Subcutaneous abdominal adipose tissue (tissue), 5 donors: ENCODE measurements around the gene DHRS2.
"Not testable (repeated sequence)": the region's sequence is repeated elsewhere in the genome, so short reads cannot be mapped to it uniquely, and the experiment has no call there.

Experiments
- H3K27ac ChIP-seq: one replicate; pipeline ENCODE4 v1.7.0; 2013; ENCODE audit warnings: low read depth, mild to moderate bottlenecking, inconsistent platforms, low read length, moderate library complexity
- H3K27me3 ChIP-seq, 5 donors: one replicate each; pipeline ENCODE4 v1.7.0; 2013; ENCODE audit warnings: low read length in 5 of 5, inconsistent platforms in 1 of 5; ENCODE audit not compliant: control insufficient read depth in 5 of 5, insufficient read depth in 4 of 5
- H3K36me3 ChIP-seq, 5 donors: one replicate each; pipeline ENCODE4 v1.7.0; 2013; ENCODE audit warnings: low read length in 5 of 5; ENCODE audit not compliant: control insufficient read depth in 5 of 5, insufficient read depth in 5 of 5
- H3K4me1 ChIP-seq, 5 donors: one replicate each; pipeline ENCODE4 v1.7.0; 2013; ENCODE audit warnings: low read length in 5 of 5, mild to moderate bottlenecking in 3 of 5, moderate library complexity in 1 of 5; ENCODE audit not compliant: control insufficient read depth in 5 of 5, insufficient read depth in 5 of 5
- H3K4me3 ChIP-seq, 5 donors: one replicate each; pipeline ENCODE4 v1.7.0; 2013; ENCODE audit warnings: low read length in 5 of 5, low read depth in 1 of 5
- H3K9ac ChIP-seq, 5 donors: one replicate each; pipeline ENCODE4 v1.7.0; 2013; ENCODE audit warnings: low read length in 5 of 5, mild to moderate bottlenecking in 4 of 5, moderate library complexity in 3 of 5
- H3K9me3 ChIP-seq, 5 donors: one replicate each; pipeline ENCODE4 v1.7.0; 2013; ENCODE audit warnings: low read length in 5 of 5; ENCODE audit not compliant: control insufficient read depth in 5 of 5
- donor health status: healthy.
- donor health status: healthy.
- donor health status: healthy.
- donor health status: healthy.
- donor health status: healthy.

The DHRS2 gene

GRCh38 chr14:23602181-23603095 is 33.7 kb upstream of the DHRS2 start:
- no peak overlapping the region for H3K9ac ChIP-seq
- no peaks in the 10 kb centered on the region for H3K4me1 ChIP-seq
- H3K36me3 ChIP-seq: no peaks in the 10 kb centered on the region
- H3K4me3 ChIP-seq: no peak overlapping the region
- no peaks in the 10 kb centered on the region for H3K9me3 ChIP-seq
- H3K27ac ChIP-seq: no peak overlapping the region
- H3K27me3 ChIP-seq: peaks cover 0 to 6% (median 0%) of the 10 kb centered on the region in 5 donors

- Histone ChIP-seq H3K9ac (no peak overlapping the region), H3K4me3 (no peak overlapping the region), H3K4me1 (no peaks in the 10 kb centered on the region), H3K27ac (no peak overlapping the region), H3K27me3 (peaks cover 0 to 6% (median 0%) of the 10 kb centered on the region in 5 donors), H3K9me3 (no peaks in the 10 kb centered on the region), H3K36me3 (no peaks in the 10 kb centered on the region)
Observed at GRCh38 chr14:23603103-23603502, 33.1 kb upstream of the DHRS2 start.

GRCh38 chr14:23604148-23604547 is 32.0 kb upstream of the DHRS2 start:
- Histone ChIP-seq H3K4me1 (no peaks in the 10 kb centered on the region), H3K27ac (no peak overlapping the region), H3K9ac (no peak overlapping the region), H3K27me3 (peaks cover 0 to 6% (median 2%) of the 10 kb centered on the region in 5 donors), H3K36me3 (no peaks in the 10 kb centered on the region), H3K4me3 (no peak overlapping the region), H3K9me3 (no peaks in the 10 kb centered on the region)

GRCh38 chr14:23604675-23605170 is 31.4 kb upstream of the DHRS2 start:
- Histone ChIP-seq H3K27ac (no peak overlapping the region), H3K27me3 (peaks cover 0 to 6% (median 2%) of the 10 kb centered on the region in 5 donors), H3K4me1 (no peaks in the 10 kb centered on the region), H3K9me3 (no peaks in the 10 kb centered on the region), H3K9ac (no peak overlapping the region), H3K4me3 (no peak overlapping the region), H3K36me3 (no peaks in the 10 kb centered on the region)

- Histone ChIP-seq H3K36me3 (no peaks in the 10 kb centered on the region), H3K27me3 (peaks cover 0 to 6% (median 2%) of the 10 kb centered on the region in 5 donors), H3K4me3 (no peak overlapping the region), H3K9me3 (no peaks in the 10 kb centered on the region), H3K9ac (no peak overlapping the region), H3K27ac (no peak overlapping the region), H3K4me1 (no peaks in the 10 kb centered on the region)
Observed at GRCh38 chr14:23605931-23606585, 30.1 kb upstream of the DHRS2 start.

GRCh38 chr14:23608454-23608853 is 27.7 kb upstream of the DHRS2 start:
- H3K9ac ChIP-seq: no peak overlapping the region
- H3K36me3 ChIP-seq: no peaks in the 10 kb centered on the region
- no peak overlapping the region for H3K27ac ChIP-seq
- no peak overlapping the region for H3K4me3 ChIP-seq
- H3K4me1 ChIP-seq: no peaks in the 10 kb centered on the region
- no peaks in the 10 kb centered on the region for H3K9me3 ChIP-seq
- peaks cover 0 to 6% (median 2%) of the 10 kb centered on the region in 5 donors for H3K27me3 ChIP-seq

GRCh38 chr14:23609001-23609400 is 27.2 kb upstream of the DHRS2 start:
- H3K27ac ChIP-seq: no peak overlapping the region

GRCh38 chr14:23609411-23610089 is 26.6 kb upstream of the DHRS2 start:
- H3K9me3 ChIP-seq, H3K9ac ChIP-seq, H3K4me1 ChIP-seq, H3K27ac ChIP-seq, H3K4me3 ChIP-seq, H3K36me3 ChIP-seq, H3K27me3 ChIP-seq: not testable (repeated sequence)

More at GRCh38 chr14:23609001-23609400, 27.2 kb upstream of the DHRS2 start:
- H3K9me3 ChIP-seq: no peaks in the 10 kb centered on the region
- H3K27me3 ChIP-seq: peaks cover 0 to 6% (median 2%) of the 10 kb centered on the region in 5 donors
- H3K36me3 ChIP-seq: no peaks in the 10 kb centered on the region
- no peak overlapping the region for H3K9ac ChIP-seq
- no peaks in the 10 kb centered on the region for H3K4me1 ChIP-seq
- no peak overlapping the region for H3K4me3 ChIP-seq

GRCh38 chr14:23610090-23610814 is 25.9 kb upstream of the DHRS2 start:
- Histone ChIP-seq H3K36me3 (no peaks in the 10 kb centered on the region), H3K9ac (no peak overlapping the region), H3K9me3 (no peaks in the 10 kb centered on the region), H3K4me1 (no peaks in the 10 kb centered on the region), H3K4me3 (no peak overlapping the region), H3K27ac (no peak overlapping the region), H3K27me3 (peaks cover 0 to 6% (median 2%) of the 10 kb centered on the region in 5 donors)
